Trophoblast cell (in vitro differentiated cells and primary cell): ENCODE measurements around the gene MAPKAPK2.
A peak's percentile ranks its signal among the peaks of the same experiment; 100 is the strongest.
"Not testable (repeated sequence)": the region's sequence is repeated elsewhere in the genome, so short reads cannot be mapped to it uniquely, and the experiment has no call there.

Experiments
- DNase-seq, 2 donors: peaks; one replicate each; pipeline ENCODE4 v3.0.0-alpha.2; 2016
- H2AFZ ChIP-seq: 2 replicates; pipeline ENCODE4 v1.6.1; 2013; ENCODE audit warnings: low read length, moderate library complexity, mild to moderate bottlenecking; ENCODE audit not compliant: insufficient read depth, poor library complexity
- H2AK5ac ChIP-seq: 2 replicates; pipeline ENCODE4 v1.6.1; 2013; ENCODE audit warnings: mild to moderate bottlenecking, low read length
- H2BK120ac ChIP-seq: 2 replicates; pipeline ENCODE4 v1.6.1; 2013; ENCODE audit warnings: low read length, mild to moderate bottlenecking, moderate library complexity; ENCODE audit not compliant: insufficient read depth, poor library complexity
- H2BK12ac ChIP-seq: 2 replicates; pipeline ENCODE4 v1.6.1; 2013; ENCODE audit warnings: mild to moderate bottlenecking, low read length, moderate library complexity
- H2BK5ac ChIP-seq: 2 replicates; pipeline ENCODE4 v1.6.1; 2013; ENCODE audit warnings: low read length, low read depth, moderate library complexity, mild to moderate bottlenecking; ENCODE audit not compliant: poor library complexity
- H3K14ac ChIP-seq: 2 replicates; pipeline ENCODE4 v1.6.1; 2013; ENCODE audit warnings: mild to moderate bottlenecking, low read length
- H3K18ac ChIP-seq: 2 replicates; pipeline ENCODE4 v1.6.1; 2013; ENCODE audit warnings: mild to moderate bottlenecking, low read length
- H3K23ac ChIP-seq: 2 replicates; pipeline ENCODE4 v1.6.1; 2013; ENCODE audit warnings: low read length
- H3K27ac ChIP-seq: 2 replicates; pipeline ENCODE4 v1.5.1; 2013; ENCODE audit warnings: low read depth, mild to moderate bottlenecking, inconsistent platforms, low read length, moderate library complexity
- H3K27me3 ChIP-seq: 2 replicates; pipeline ENCODE4 v1.6.1; 2013; ENCODE audit warnings: inconsistent platforms, mild to moderate bottlenecking, low read length, moderate library complexity; ENCODE audit not compliant: insufficient read depth
- H3K36me3 ChIP-seq, 2 experiments: 1 replicate in 1 of 2; 2 replicates in 1 of 2; pipeline ENCODE4 v1.6.1; 2013; ENCODE audit warnings: low read length in 2 of 2, mild to moderate bottlenecking in 2 of 2, moderate library complexity in 1 of 2; ENCODE audit not compliant: insufficient read depth in 2 of 2, control insufficient read depth in 1 of 2
- H3K4ac ChIP-seq: 2 replicates; pipeline ENCODE4 v1.6.1; 2013; ENCODE audit warnings: low read depth, mild to moderate bottlenecking, low read length, moderate library complexity
- H3K4me1 ChIP-seq, 2 experiments: 1 replicate in 1 of 2; 2 replicates in 1 of 2; pipeline ENCODE4 v1.6.1; 2013; ENCODE audit warnings: low read length in 2 of 2, mild to moderate bottlenecking in 2 of 2, moderate library complexity in 1 of 2; ENCODE audit not compliant: insufficient read depth in 2 of 2, control insufficient read depth in 1 of 2
- H3K4me2 ChIP-seq: 2 replicates; pipeline ENCODE4 v1.6.1; 2013; ENCODE audit warnings: inconsistent platforms, mild to moderate bottlenecking, low read length, moderate library complexity
- H3K4me3 ChIP-seq: 2 replicates; pipeline ENCODE4 v1.5.1; 2013; ENCODE audit warnings: mild to moderate bottlenecking, low read depth, low read length, inconsistent platforms
- H3K79me1 ChIP-seq: one replicate; pipeline ENCODE4 v1.6.1; 2013; ENCODE audit warnings: low read length
- H3K79me2 ChIP-seq: 2 replicates; pipeline ENCODE4 v1.6.1; 2013; ENCODE audit warnings: low read length, mild to moderate bottlenecking; ENCODE audit not compliant: control insufficient read depth, insufficient read depth, poor library complexity
- H3K9ac ChIP-seq: 2 replicates; pipeline ENCODE4 v1.6.1; 2013; ENCODE audit warnings: mild to moderate bottlenecking, low read length
- H3K9me3 ChIP-seq: 2 replicates; pipeline ENCODE4 v1.6.1; 2013; ENCODE audit warnings: low read depth, mild to moderate bottlenecking, control low read depth, inconsistent platforms, low read length; ENCODE audit not compliant: insufficient read depth
- H4K12ac ChIP-seq: 2 replicates; pipeline ENCODE4 v1.6.1; 2013; ENCODE audit warnings: low read depth, mild to moderate bottlenecking, low read length, moderate library complexity
- H4K8ac ChIP-seq: 2 replicates; pipeline ENCODE4 v1.6.1; 2013; ENCODE audit warnings: low read depth, mild to moderate bottlenecking, low read length, moderate library complexity
- H4K91ac ChIP-seq: one replicate; pipeline ENCODE4 v1.6.1; 2013; ENCODE audit warnings: low read depth, mild to moderate bottlenecking, low read length, moderate library complexity
- WGBS: extraction: QIAGEN DNeasy Blood & Tissue Kit; methylation state at CpG from one replicate; pipeline ENCODE4 v1.1.7; 2013; ENCODE audit warnings: missing lambda C conversion rate; ENCODE audit not compliant: insufficient read length, insufficient coverage; ENCODE audit errors: extremely low coverage; 5-methylcytosine and 5-hydroxymethylcytosine counted together

The MAPKAPK2 gene

DNA sequence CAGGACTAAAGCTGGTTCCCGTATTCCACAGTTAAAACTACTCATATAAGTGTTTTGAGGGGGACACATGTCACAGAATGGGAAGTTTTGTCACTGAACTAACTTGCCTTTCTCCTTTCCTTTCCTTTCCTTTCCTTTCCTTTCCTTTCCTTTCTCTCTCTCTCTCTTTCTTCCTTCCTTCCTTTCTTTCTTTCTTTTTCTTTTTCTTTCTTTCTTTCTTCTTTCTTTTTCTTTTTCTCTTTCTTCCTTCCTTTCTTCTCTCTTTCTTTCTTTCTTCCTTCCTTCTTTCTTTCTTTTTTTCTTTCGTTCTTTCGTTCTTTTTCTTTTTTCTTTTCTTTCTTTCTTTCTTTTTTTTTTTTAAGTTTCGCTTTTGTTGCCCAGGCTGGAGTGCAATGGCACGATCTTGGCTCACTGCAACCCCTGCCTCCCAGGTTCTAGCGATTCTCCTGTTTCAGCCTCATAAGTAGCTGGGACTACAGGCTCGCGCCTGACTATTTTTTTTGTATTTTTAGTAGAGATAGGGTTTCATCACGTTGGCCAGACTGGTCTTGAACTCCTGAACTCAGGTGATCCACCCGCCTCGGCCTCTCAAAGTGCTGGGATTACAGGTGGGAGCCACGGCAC, 78.1 kb downstream of the MAPKAPK2 start:
- H3K27me3 ChIP-seq, H3K36me3 ChIP-seq, H3K9ac ChIP-seq, H3K9me3 ChIP-seq, H3K4me2 ChIP-seq, H3K27ac ChIP-seq, H2AFZ ChIP-seq, DNase-seq, H3K79me1 ChIP-seq, H3K4ac ChIP-seq, H2AK5ac ChIP-seq, H2BK5ac ChIP-seq, H3K4me3 ChIP-seq, H4K12ac ChIP-seq, H2BK120ac ChIP-seq, H3K18ac ChIP-seq, H3K79me2 ChIP-seq, H4K91ac ChIP-seq, H4K8ac ChIP-seq, H3K14ac ChIP-seq, H2BK12ac ChIP-seq, H3K4me1 ChIP-seq, H3K23ac ChIP-seq: not testable (repeated sequence)
- WGBS: no CpG with 5 or more reads among the region's 12 CpGs

DNA sequence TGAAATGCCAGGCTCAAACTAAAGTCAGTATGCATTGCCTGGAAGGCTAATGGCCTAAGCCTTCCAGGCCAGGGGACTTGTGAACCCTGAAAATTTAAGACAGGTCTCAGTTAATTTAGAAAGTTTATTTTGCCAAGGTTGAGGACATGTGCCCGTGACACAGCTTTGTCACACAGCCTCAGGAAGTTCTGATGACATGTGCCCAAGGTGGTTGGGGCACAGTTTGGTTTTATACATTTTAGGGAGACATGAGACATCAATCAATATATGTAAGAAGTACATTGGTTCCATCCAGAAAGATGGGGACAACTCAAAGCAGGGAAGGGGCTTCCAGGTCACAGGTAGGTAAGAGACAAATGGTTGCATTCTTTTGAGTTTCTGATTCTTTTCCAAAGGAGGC, 81.1 kb downstream of the MAPKAPK2 start:
- not testable (repeated sequence) for H2BK5ac ChIP-seq, H3K4ac ChIP-seq, H3K18ac ChIP-seq, H4K91ac ChIP-seq, H3K4me1 ChIP-seq, H4K8ac ChIP-seq, H2AK5ac ChIP-seq, H4K12ac ChIP-seq, H2BK120ac ChIP-seq, H3K4me2 ChIP-seq, H3K14ac ChIP-seq, H3K36me3 ChIP-seq, H3K79me2 ChIP-seq, DNase-seq, H3K9me3 ChIP-seq, H3K23ac ChIP-seq, H3K9ac ChIP-seq, H3K79me1 ChIP-seq, H2AFZ ChIP-seq, H3K27me3 ChIP-seq, H3K4me3 ChIP-seq, H3K27ac ChIP-seq, H2BK12ac ChIP-seq
- no CpG with 5 or more reads among the region's 1 CpG for WGBS

DNA sequence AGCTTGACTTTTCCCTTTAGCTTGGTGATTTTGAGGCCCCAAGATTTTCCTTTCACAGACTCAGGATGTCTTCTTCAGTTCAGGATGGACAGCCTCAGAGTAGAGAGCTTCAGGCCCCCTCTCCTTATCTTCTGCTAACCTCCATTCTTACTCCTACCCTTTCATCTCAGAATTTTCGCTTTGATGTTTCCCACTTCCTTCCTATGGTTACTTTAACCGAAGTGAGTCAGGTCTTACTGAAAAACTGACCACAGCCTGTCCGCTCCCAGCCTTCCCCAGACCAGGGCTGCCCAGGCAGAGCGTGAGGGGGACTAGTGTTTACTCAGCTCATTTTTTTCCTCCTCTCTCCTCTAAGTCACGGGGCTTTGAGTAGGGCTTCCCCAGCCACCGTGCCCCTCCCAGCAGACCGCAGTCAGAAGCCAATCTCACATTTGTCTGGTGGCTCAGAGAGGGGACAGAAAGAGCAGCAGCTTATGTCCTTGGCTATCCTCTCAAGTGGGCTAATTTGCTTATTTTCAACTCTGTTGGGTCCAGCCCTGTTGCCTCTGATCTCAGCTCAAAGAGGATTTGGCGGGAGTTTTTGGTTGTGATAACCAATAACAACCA, 81.6 kb downstream of the MAPKAPK2 start:
- H3K23ac ChIP-seq: no peak overlapping the region
- H3K4me2 ChIP-seq: no peak overlapping the region
- H3K4ac ChIP-seq: no peak overlapping the region
- DNase-seq: peak; percentile 28 to 44
- no peaks in the 10 kb centered on the region for H3K79me1 ChIP-seq
- H2BK12ac ChIP-seq: no peak overlapping the region
- H3K79me2 ChIP-seq: no peaks in the 10 kb centered on the region
- no peak overlapping the region for H3K27ac ChIP-seq
- no peak overlapping the region for H3K18ac ChIP-seq
- no peak overlapping the region for H2BK5ac ChIP-seq
- no peak overlapping the region for H3K9ac ChIP-seq
- H4K12ac ChIP-seq: no peak overlapping the region
- no peak overlapping the region for H2AK5ac ChIP-seq
- H4K91ac ChIP-seq: no peak overlapping the region
- H3K4me3 ChIP-seq: no peak overlapping the region
- no peaks in the 10 kb centered on the region for H3K36me3 ChIP-seq
- no peaks in the 10 kb centered on the region for H3K27me3 ChIP-seq
- no peak overlapping the region for H4K8ac ChIP-seq
- peaks cover 3 to 6% of the 10 kb centered on the region in 2 experiments for H3K4me1 ChIP-seq
- no peak overlapping the region for H3K14ac ChIP-seq
- no peak overlapping the region for H2BK120ac ChIP-seq
- H2AFZ ChIP-seq: no peak overlapping the region
- no peaks in the 10 kb centered on the region for H3K9me3 ChIP-seq
- no CpG with 5 or more reads among the region's 8 CpGs for WGBS

GRCh38 chr1:206768472-206769303, 84.0 kb downstream of the MAPKAPK2 start:
- no peak overlapping the region for H3K23ac ChIP-seq
- no peak overlapping the region for H2BK5ac ChIP-seq
- no peak overlapping the region for H3K4me2 ChIP-seq
- H3K14ac ChIP-seq: no peak overlapping the region
- H4K91ac ChIP-seq: no peak overlapping the region
- no peaks in the 10 kb centered on the region for H3K36me3 ChIP-seq
- no peak overlapping the region for H3K18ac ChIP-seq
- H3K4me3 ChIP-seq: no peak overlapping the region
- no peaks in the 10 kb centered on the region for H3K79me2 ChIP-seq
- no peaks in the 10 kb centered on the region for H3K9me3 ChIP-seq
- no peaks in the 10 kb centered on the region for H3K27me3 ChIP-seq
- no peak overlapping the region for H4K8ac ChIP-seq
- no peak overlapping the region for H4K12ac ChIP-seq
- no CpG with 5 or more reads among the region's 14 CpGs for WGBS
- H2AFZ ChIP-seq: no peak overlapping the region
- DNase-seq: no peak
- H2AK5ac ChIP-seq: no peak overlapping the region
- no peak overlapping the region for H2BK120ac ChIP-seq
- no peak overlapping the region for H3K27ac ChIP-seq
- no peak overlapping the region for H2BK12ac ChIP-seq
- no peak overlapping the region for H3K9ac ChIP-seq
- no peaks in the 10 kb centered on the region for H3K79me1 ChIP-seq
- H3K4me1 ChIP-seq: peaks cover 3 to 6% of the 10 kb centered on the region in 2 experiments
- H3K4ac ChIP-seq: no peak overlapping the region
